Measurements from ENCODE around the gene GRID1. TPM values are rescaled to one million over a fixed set of nuclear protein-coding genes. Genes with fewer than 3 reads are reported as not detected.

GRID1 gene
- total RNA-seq, 1 donor from 2014 or later = 0.22 TPM

- H3K36me3 Mint-ChIP-seq (ENCODE audit: insufficient read depth) = no peaks in the 10 kb centered on the region
- H3K27me3 Mint-ChIP-seq = no peaks in the 10 kb centered on the region
- H3K4me1 Mint-ChIP-seq (ENCODE audit: low read depth) = peaks cover 15% of the 10 kb centered on the region
- no peak overlapping the region for H3K4me3 Mint-ChIP-seq (ENCODE audit: low read depth)
- no peaks in the 10 kb centered on the region for H3K9me3 Mint-ChIP-seq (ENCODE audit: low read depth)
- no peak overlapping the region for H3K27ac Mint-ChIP-seq
- TF ChIP-seq CTCF (IDR thresholded peaks at IDR 0.05; ENCODE audit: unreplicated experiment) = no peak
- DNase-seq (ENCODE audit: low spot score, unreplicated experiment) = no peak
Measured at GRCh38 chr10:85666102-85666501, 700.5 kb downstream of the GRID1 start.

- no peak for TF ChIP-seq CTCF (IDR thresholded peaks at IDR 0.05; ENCODE audit: unreplicated experiment)
- H3K27ac Mint-ChIP-seq = peak overlapping the region; percentile 21
- peaks cover 15% of the 10 kb centered on the region for H3K4me1 Mint-ChIP-seq (ENCODE audit: low read depth)
- H3K4me3 Mint-ChIP-seq (ENCODE audit: low read depth) = no peak overlapping the region
- no peaks in the 10 kb centered on the region for H3K27me3 Mint-ChIP-seq
- no peaks in the 10 kb centered on the region for H3K36me3 Mint-ChIP-seq (ENCODE audit: insufficient read depth)
- DNase-seq (ENCODE audit: low spot score, unreplicated experiment) = no peak
- no peaks in the 10 kb centered on the region for H3K9me3 Mint-ChIP-seq (ENCODE audit: low read depth)
Measured at GRCh38 chr10:85665681-85666080, 700.9 kb downstream of the GRID1 start.

GRCh38 chr10:85665078-85665477, 701.5 kb downstream of the GRID1 start:
- no peak for TF ChIP-seq CTCF (IDR thresholded peaks at IDR 0.05; ENCODE audit: unreplicated experiment)
- Mint-ChIP-seq H3K9me3 (ENCODE audit: low read depth) (no peaks in the 10 kb centered on the region), H3K4me1 (ENCODE audit: low read depth) (peaks cover 15% of the 10 kb centered on the region), H3K36me3 (ENCODE audit: insufficient read depth) (no peaks in the 10 kb centered on the region), H3K27ac (no peak overlapping the region), H3K27me3 (no peaks in the 10 kb centered on the region), H3K4me3 (ENCODE audit: low read depth) (no peak overlapping the region)
- DNase-seq (ENCODE audit: low spot score, unreplicated experiment) = no peak

GRCh38 chr10:85661123-85661522, 705.5 kb downstream of the GRID1 start:
- DNase-seq (ENCODE audit: low spot score, unreplicated experiment) = no peak
- no peaks in the 10 kb centered on the region for H3K36me3 Mint-ChIP-seq (ENCODE audit: insufficient read depth)
- TF ChIP-seq CTCF (IDR thresholded peaks at IDR 0.05; ENCODE audit: unreplicated experiment) = no peak
- H3K9me3 Mint-ChIP-seq (ENCODE audit: low read depth) = no peaks in the 10 kb centered on the region
- H3K4me3 Mint-ChIP-seq (ENCODE audit: low read depth) = no peak overlapping the region
- H3K27ac Mint-ChIP-seq = no peak overlapping the region
- H3K27me3 Mint-ChIP-seq = peaks cover 7% of the 10 kb centered on the region
- no peaks in the 10 kb centered on the region for H3K4me1 Mint-ChIP-seq (ENCODE audit: low read depth)

- Mint-ChIP-seq H3K36me3 (ENCODE audit: insufficient read depth) (no peaks in the 10 kb centered on the region), H3K9me3 (ENCODE audit: low read depth) (no peaks in the 10 kb centered on the region), H3K4me1 (ENCODE audit: low read depth) (no peaks in the 10 kb centered on the region), H3K27ac (no peak overlapping the region), H3K27me3 (peaks cover 11% of the 10 kb centered on the region), H3K4me3 (ENCODE audit: low read depth) (no peak overlapping the region)
- DNase-seq (ENCODE audit: low spot score, unreplicated experiment) = no peak
- TF ChIP-seq CTCF (IDR thresholded peaks at IDR 0.05; ENCODE audit: unreplicated experiment) = no peak
Measured at GRCh38 chr10:85659331-85659730, 707.3 kb downstream of the GRID1 start.

Data from progenitor cell of endocrine pancreas (in vitro differentiated cells).